Measurements from ENCODE around the gene TBXA2R. TPM values are rescaled to one million over a fixed set of nuclear protein-coding genes. Genes with fewer than 3 reads are reported as not detected.

Gene TBXA2R
- polyA plus RNA-seq, 1 donor (not counting 4 experiments of a cell fraction or from before 2014, with no cell fraction given), result not detected

- Histone ChIP-seq H3K4me1 (ENCODE audit: control insufficient read depth, extremely low read depth, insufficient read depth, low read length) (peaks cover 4% of the 10 kb centered on the region), H3K9ac (ENCODE audit: control insufficient read depth, extremely low read depth, insufficient read depth, low read length) (no peak overlapping the region), H3K9me3 (ENCODE audit: control insufficient read depth, low read depth, low read length) (no peaks in the 10 kb centered on the region), H3K79me2 (ENCODE audit: control insufficient read depth, insufficient read depth, low read length) (peaks cover 11% of the 10 kb centered on the region), H3K27ac (ENCODE audit: control insufficient read depth, insufficient read depth, low read length) (no peak overlapping the region), H3K9me1 (ENCODE audit: control insufficient read depth, extremely low read depth, insufficient read depth, low read length) (no peaks in the 10 kb centered on the region), H2AFZ (ENCODE audit: control insufficient read depth, low read length) (no peak overlapping the region), H3K4me2 (ENCODE audit: control insufficient read depth, extremely low read depth, insufficient read depth, low read depth, low read length) (no peak overlapping the region), H4K20me1 (ENCODE audit: control insufficient read depth, extremely low read depth, insufficient read depth, low read length) (no peaks in the 10 kb centered on the region), H3K36me3 (ENCODE audit: control insufficient read depth in 2 of 2, extremely low read depth in 1 of 2, insufficient read depth in 2 of 2, low read length in 2 of 2) (peaks cover 3 to 19% of the 10 kb centered on the region in 2 experiments), H3K4me3 (ENCODE audit: control insufficient read depth in 2 of 3, extremely low read depth in 1 of 3, insufficient read depth in 2 of 3, low read depth in 1 of 3, low read length in 3 of 3) (no peak overlapping the region), H3K27me3 (ENCODE audit: control insufficient read depth, extremely low read depth, insufficient read depth, low read length) (no peaks in the 10 kb centered on the region)
- TF ChIP-seq, protein P1, sequence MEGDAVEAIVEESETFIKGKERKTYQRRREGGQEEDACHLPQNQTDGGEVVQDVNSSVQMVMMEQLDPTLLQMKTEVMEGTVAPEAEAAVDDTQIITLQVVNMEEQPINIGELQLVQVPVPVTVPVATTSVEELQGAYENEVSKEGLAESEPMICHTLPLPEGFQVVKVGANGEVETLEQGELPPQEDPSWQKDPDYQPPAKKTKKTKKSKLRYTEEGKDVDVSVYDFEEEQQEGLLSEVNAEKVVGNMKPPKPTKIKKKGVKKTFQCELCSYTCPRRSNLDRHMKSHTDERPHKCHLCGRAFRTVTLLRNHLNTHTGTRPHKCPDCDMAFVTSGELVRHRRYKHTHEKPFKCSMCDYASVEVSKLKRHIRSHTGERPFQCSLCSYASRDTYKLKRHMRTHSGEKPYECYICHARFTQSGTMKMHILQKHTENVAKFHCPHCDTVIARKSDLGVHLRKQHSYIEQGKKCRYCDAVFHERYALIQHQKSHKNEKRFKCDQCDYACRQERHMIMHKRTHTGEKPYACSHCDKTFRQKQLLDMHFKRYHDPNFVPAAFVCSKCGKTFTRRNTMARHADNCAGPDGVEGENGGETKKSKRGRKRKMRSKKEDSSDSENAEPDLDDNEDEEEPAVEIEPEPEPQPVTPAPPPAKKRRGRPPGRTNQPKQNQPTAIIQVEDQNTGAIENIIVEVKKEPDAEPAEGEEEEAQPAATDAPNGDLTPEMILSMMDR (optimal IDR thresholded peaks at IDR 0.05 in 1 of 3, IDR thresholded peaks at IDR 0.05 in 1 of 3, conservative IDR thresholded peaks at IDR 0.05 in 1 of 3; ENCODE audit: extremely low read depth in 1 of 3, insufficient read depth in 2 of 3, low read length in 3 of 3), result no peak
- no peak for TF ChIP-seq EZH2 (IDR thresholded peaks at IDR 0.05; ENCODE audit: low read length)
- no peak for DNase-seq (ENCODE audit: low read depth, low spot score)
- dilution Hi-C loops (cut with MboI; ENCODE audit: extremely low pct_ligation_motif_present, low sequenced_read_pairs), result no loop called here
- FAIRE-seq, result no peak
Observed at GRCh38 chr19:3619631-3620012, 12.9 kb upstream of the TBXA2R start.

DNA sequence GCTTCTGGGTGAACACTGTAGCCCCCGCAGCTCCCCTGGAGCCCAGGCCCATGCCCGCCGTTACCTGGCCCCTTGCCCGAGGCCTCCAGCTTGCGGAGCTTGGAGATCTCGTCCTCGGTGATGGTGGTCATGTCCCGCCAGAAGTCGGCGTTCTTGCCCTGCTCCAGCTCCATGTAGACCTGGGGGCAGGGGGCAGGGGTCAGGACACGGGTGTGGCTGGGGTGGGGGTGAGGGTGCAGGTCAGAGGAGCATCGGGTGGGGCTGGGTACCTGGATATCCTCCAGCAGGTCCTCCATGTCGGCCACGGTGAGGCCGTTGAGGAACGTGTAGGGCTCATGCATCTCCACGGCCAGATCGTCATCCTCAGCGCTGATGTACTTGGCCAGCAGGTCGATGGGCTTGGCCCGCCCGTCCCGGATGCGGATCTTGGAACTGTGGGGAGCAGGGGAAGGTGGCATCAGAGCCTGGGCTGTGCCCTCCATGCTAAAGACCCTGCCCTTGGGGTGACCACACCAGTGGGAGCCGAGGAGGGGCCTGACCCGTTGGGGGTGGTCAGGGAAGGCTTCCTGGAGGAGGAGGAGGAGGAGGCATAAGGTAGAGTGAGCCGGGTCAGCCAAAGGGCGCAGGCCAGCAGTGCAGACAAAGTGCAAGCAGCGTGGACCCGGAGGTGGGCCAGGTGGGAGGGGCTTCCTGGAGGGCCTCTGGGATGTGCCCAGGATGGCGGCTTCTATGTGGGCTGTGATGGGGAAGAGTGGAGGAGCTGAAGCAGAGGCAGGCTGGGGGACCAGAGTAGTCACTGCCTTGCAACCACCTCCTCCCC, 12.3 kb upstream of the TBXA2R start:
- Histone ChIP-seq H3K9ac (ENCODE audit: control insufficient read depth, extremely low read depth, insufficient read depth, low read length) (no peak overlapping the region), H3K9me1 (ENCODE audit: control insufficient read depth, extremely low read depth, insufficient read depth, low read length) (no peaks in the 10 kb centered on the region), H3K36me3 (ENCODE audit: control insufficient read depth in 2 of 2, extremely low read depth in 1 of 2, insufficient read depth in 2 of 2, low read length in 2 of 2) (peaks cover 3 to 19% of the 10 kb centered on the region in 2 experiments), H3K79me2 (ENCODE audit: control insufficient read depth, insufficient read depth, low read length) (peaks cover 5% of the 10 kb centered on the region), H3K27me3 (ENCODE audit: control insufficient read depth, extremely low read depth, insufficient read depth, low read length) (no peaks in the 10 kb centered on the region), H3K27ac (ENCODE audit: control insufficient read depth, insufficient read depth, low read length) (no peak overlapping the region), H3K4me1 (ENCODE audit: control insufficient read depth, extremely low read depth, insufficient read depth, low read length) (no peaks in the 10 kb centered on the region), H4K20me1 (ENCODE audit: control insufficient read depth, extremely low read depth, insufficient read depth, low read length) (no peaks in the 10 kb centered on the region), H2AFZ (ENCODE audit: control insufficient read depth, low read length) (no peak overlapping the region), H3K9me3 (ENCODE audit: control insufficient read depth, low read depth, low read length) (no peaks in the 10 kb centered on the region), H3K4me2 (ENCODE audit: control insufficient read depth, extremely low read depth, insufficient read depth, low read depth, low read length) (no peak overlapping the region), H3K4me3 (ENCODE audit: control insufficient read depth in 2 of 3, extremely low read depth in 1 of 3, insufficient read depth in 2 of 3, low read depth in 1 of 3, low read length in 3 of 3) (no peak overlapping the region)
- no peak for TF ChIP-seq EZH2 (IDR thresholded peaks at IDR 0.05; ENCODE audit: low read length)
- TF ChIP-seq, protein P1 (optimal IDR thresholded peaks at IDR 0.05 in 1 of 3, IDR thresholded peaks at IDR 0.05 in 1 of 3, conservative IDR thresholded peaks at IDR 0.05 in 1 of 3; ENCODE audit: extremely low read depth in 1 of 3, insufficient read depth in 2 of 3, low read length in 3 of 3), result no peak
- dilution Hi-C loops (cut with MboI; ENCODE audit: extremely low pct_ligation_motif_present, low sequenced_read_pairs), result no loop called here
- DNase-seq (ENCODE audit: low read depth, low spot score), result no peak
- no peak for FAIRE-seq

Measured in keratinocyte (primary cell).